GM18502 (cell line): ENCODE measurements around the gene SYNE2.

Experiments used
- ATAC-seq: cut with Tn5 transposase; IDR thresholded peaks from one replicate; pipeline ENCODE4 v1.9.1; 2021; ENCODE audit warnings: mild to moderate bottlenecking; ENCODE audit not compliant: unreplicated experiment, poor library complexity

The SYNE2 gene

DNA sequence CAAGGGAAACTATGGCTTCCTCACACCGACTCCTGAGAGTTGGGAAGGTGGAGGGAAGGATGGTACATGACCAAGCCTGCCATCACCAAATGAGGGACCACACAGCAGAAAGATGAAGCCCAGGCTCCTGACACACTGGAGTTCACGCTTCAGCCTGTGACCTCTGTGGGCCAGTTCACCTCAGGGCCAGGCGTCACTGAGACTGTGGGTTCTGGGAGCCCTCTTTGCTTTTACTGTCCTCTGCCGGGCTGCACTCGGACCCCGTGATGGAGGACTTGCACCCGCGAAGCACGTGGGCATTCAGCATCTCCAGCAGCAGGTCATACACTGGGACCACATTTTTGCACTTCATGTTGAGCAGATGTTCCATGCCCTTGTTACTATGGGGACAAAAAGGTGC is 380.1 kb downstream of the SYNE2 start:
- no peak for ATAC-seq

DNA sequence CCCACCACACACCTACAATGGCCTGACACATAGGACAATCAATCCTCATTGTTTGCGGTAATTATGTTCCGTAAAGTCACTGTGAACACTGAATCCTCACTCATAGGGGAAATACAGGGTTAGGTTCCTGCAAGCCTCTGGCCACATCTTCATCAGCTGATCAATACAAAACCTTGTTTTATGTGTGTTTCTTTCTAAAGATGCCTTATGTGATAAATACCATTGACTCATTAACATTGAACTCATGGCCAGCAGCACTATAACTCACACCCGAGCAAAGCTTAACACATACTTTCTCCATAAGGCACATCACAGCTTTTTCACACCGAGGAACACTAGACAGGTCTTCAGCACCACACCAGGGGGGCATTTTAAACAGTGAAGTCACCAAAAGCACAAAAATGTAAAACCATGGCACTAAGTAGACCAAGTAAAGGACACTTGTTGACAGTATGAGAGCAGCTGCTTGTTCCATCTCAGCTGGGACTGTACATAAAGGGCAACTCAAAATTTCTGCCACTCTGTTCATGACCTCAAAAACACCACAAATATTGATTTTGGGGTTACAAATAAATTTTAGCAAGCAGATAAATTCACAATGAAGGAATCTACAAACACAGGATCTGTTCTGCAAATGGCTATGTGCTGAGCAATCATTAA is 380.9 kb downstream of the SYNE2 start:
- no peak for ATAC-seq

DNA sequence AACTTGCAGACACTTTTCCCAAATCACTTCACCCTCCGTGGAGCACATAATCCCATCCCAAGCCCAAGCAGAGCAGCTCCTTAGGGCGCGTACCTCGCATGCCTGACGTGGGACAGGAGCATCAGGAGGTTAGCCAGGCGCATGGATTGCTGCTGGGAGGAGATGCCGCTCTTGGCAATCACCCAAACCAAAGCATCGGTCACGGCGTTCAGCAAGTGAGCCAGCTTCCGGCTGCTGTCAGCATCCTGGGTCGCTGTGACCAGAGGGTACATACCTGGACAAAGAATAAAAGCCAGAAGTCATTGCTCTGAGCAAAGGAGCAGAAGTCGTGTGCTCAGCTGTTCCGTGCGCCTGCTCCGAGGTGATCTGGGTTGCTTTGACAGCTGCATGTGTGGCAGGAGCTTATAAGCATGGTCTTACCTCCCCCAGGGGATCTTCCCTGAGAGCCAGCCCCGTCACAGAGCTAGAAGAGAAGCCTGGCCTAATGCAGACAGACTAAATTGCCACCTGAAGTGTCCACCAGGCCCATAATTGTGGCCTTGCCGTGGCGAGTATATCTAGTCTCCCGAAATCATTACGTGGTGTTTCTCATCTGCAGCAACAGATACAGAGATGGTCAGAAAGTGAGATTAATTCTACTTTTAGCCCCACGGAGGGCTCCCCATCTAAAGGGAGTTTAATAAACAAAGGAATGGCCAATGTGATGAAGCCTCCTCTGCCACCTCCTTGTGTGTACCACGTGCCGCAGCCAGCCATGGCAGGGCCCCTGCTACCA is 382.3 kb downstream of the SYNE2 start:
- ATAC-seq, result no peak

DNA sequence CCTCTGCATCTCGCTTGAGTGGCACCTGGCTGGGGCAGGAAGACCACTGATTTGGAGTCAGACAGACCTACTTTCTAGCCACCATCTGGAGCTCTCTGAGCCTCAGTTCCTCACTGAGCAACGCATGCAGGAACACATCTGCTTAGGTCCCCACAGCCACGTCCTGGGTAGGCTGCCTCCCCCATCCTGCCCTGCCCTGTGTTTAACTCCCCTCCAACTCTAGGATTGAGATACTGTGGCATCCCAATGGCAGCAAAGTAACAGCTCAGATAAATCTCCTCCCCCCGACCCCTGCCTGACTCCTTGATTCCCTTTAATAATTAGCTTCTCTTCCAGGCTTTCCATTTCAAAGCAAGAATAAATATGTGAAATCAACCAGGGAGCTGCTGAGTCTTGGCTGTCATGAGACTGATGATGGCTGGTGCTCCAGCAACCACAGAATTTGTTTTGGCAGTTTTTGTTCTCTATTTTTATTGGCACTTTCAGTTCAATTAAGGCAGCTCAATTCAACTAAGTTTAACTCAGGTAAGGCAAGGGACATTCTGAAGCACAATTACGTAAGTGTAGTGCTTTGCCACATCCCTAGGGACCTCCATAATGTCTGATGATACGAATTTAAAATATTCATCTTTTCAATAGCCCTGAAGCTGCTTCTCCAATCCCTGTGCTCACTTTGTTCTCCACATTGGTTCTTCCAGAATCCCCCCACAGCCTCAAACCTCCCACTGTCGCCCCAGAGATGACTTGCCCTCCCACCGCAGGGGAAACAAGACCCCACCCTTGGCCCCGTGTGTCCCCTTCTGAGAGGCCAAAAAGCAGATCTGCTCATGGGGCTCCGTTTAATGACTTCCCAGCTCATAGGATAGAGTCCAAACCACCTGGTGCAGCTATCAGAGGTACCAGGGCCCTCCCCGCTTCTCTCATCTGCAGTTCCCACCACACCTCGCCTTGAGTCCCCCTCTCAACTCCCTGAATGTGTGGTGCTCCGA is 383.1 kb downstream of the SYNE2 start:
- peak; percentile 74 for ATAC-seq

DNA sequence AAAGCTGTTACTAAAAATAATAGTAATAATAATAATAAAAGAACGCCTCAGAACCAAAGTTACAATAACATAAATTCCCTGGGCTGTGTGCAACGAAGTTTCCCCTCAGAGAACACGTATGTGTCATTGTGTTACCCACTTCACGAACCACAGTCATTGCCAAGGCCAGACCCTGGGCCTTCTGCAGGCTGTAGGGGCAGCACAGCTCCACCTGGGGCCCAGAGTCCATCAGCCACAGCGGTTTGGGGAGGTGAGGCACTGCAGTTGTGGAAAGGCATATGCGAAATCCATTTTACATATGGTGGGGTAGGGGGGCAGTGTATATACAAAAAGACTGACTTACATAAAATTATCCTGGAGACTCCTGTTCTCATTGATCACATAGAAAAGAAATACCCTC is 385.2 kb downstream of the SYNE2 start:
- no peak for ATAC-seq

DNA sequence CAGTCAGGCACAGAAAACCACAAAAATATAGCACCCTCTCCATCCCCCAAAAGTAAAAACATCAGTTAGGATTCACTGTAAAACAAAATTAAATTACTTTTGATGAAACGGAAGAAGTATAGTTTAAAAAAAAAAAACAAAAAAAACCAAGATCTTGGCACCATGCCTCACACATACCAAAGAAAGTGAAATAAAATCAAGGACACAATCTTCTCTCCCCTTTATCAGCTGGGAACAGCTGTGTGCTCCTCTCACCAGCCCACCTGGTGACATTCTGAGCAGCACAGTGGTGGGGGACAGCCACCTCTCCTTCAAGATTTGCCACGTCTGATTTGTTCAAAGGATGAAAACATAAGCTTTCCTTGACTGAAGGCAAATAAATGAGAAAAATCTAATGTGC is 385.8 kb downstream of the SYNE2 start:
- no peak for ATAC-seq

DNA sequence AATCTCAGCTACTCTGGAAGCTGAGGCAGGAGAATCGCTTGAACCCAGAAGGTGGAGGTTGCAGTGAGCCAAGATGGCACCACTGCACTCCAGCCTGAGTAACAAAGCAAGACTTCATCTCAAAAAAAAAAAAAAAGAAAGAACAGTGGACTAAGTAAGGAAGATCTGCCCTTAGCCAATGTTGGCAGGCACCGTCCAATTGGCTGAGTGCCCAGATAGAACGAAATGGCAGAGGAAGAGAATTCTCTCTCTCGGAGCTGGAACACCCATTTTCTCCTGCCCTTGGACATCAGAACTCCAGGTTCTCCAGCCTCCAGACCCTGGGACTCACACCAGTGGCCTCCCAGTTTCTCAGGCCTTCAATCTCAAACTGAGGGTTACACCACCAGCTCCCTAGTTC is 391.5 kb downstream of the SYNE2 start:
- no peak for ATAC-seq

DNA sequence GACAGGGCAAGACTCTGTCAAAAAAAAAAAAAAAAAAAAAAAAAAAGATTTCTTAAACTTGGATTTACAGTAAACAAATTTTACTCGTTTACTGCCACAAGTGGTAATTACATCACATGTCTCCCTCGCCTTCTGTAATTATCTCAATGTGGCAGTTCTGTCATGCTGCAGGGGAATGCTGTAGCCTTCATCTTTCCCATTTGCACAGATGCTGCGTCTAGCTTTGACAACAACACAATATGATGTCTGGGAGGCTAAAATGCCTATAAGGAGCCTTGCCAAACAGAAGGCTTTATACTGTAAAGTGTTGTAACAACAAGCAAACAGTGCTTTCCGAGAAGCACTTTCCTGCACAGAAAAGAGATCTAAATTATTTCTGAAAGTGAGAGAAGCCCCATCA is 392.7 kb downstream of the SYNE2 start:
- ATAC-seq, result no peak

DNA sequence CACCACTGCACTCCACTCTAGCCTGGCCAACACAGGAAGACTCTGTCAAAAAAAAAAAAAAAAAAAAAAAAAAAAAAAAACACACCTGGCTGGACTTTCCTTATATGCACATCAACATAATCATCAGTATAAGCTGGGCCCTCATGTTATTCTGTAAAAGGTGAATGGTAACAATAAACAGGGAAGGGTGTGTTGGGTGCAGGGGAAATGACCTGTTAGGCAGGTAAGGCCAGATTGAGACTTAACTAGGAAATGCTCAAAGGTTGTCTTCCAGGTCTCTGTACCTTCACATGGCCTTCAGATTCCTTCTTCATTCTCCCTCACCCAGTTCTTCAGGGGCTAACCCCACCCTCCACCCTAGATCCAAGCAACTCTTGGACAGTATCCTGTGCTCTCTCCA is 393.9 kb downstream of the SYNE2 start:
- no peak for ATAC-seq

DNA sequence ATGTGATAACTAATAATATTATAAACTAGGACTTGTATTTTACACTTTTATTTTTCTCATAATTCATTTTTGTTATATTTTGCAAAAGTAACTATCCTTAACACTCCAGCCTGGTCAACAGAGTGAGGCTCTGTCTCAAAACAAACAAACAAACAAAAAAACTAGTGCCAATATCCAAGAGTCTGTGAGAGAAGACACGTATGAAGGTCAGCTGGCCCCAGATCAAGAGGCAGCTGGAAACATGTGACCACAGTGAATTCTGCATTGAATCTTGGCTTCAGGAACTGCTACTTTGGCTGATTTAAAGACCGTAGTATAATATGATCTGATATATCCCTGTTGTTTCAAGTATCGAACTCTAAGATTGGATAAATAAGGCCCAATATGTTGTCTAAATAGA is 394.4 kb downstream of the SYNE2 start:
- ATAC-seq, result no peak

DNA sequence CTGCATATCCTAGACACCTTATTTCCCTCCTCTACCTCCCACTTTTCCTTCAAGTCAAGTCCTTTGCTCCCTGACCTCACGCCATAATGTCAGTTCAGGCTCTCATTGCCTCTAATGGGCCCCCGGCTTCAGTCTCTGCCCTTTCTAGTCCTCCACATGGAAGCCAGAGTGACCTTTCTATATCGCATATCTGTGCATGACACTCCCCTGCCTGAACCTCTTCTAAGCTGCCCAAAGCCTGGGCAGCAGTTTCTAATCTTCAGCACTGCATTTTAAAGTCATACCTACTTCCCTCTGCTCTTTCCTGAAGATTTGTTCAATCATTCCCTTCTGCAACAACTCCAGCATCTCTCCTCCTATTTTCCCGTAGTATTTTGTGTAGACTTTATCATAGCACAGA is 395.9 kb downstream of the SYNE2 start:
- ATAC-seq, result no peak

DNA sequence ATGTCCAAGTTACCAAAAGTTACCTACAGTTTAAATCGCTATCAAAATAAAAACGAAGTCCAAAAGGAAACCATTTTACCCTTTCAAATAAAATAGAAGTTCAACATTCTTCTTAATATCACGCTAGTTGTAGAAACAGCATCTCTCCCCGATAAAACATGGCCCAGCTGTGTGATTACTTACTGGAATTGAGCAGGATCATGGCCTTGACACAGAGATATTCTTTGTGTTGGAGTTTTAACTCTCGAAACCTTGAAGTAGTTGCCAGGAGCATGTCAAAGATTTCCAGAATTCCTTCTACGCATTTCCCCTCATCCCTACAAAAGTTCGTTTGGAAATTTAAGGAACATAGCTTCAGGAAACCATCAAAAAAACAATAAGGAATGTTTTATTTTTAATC is 396.6 kb downstream of the SYNE2 start:
- no peak for ATAC-seq

DNA sequence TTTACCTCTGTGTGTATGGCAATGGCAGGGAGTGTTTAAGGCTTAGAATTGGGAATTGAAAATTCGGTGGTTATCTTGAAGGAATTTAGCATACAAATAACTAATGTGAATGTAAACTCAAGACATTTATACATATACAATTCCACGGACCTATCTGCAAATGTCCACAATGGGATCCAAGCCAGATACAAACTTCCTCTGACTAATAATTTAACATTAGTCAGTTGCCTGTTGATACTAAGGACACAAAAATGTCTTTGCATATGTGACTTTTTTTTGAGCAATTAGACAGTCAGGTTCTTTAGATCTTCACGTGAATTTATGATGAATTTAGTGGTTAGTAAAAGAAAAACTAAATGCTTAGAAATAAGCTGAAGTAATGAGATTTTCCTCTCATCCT is 400.9 kb downstream of the SYNE2 start:
- no peak for ATAC-seq

DNA sequence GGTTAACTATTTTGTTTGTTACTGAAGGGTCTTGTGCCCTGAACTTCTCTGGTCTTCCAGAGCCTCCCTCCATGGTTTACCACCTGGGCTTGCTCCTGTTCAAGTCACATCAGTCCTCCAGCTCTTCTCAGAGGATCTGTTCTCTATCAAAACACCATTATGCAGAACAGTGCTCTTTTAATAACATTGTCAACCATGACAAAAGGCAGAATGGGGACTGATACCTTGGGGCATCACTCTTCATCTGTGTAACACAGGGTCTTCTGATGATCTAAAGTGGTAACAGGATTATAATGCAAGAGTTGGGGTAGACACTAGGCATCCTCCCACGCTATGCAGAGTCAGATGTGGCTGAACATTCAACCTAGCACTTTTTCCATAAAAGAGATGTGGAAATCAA is 403.0 kb downstream of the SYNE2 start:
- ATAC-seq, result no peak

DNA sequence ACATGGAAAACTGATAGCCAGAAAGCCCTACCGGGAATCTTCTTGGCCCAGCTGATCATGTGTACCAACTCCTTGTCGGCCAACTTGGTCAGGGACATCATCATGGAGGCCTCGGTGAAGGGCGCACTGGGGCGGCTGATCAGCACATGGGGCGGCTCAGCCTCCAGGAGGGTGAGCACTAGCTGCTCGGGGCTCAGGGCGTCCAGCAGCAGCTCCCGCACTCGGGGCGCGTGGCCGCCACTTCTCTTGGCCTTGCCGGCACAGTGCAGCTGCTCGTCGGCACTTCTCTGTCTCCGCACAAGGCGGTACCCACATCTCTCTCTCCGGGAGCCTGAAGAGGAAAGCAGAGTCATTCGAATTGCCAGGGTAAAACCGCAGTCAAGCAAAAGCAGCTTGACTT is 407.6 kb downstream of the SYNE2 start:
- no peak for ATAC-seq

DNA sequence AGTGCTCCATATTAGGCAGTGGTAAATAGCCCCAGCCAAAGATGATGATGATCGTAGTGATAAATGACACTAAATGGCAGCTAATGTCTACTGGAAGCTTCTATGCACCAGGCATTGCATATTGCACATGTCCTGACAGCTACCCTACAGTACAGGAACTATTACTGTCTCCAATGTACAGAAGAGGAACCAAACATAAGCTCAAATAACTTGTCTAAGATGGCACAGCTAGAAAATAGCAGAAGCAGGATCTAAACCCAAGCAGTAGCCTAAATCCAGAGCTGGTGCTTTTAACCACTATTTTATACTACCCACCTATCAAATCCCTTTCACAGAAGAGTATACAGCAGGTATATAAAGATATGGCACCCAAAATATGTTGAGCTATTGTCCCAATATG is 412.4 kb downstream of the SYNE2 start:
- ATAC-seq, result no peak

DNA sequence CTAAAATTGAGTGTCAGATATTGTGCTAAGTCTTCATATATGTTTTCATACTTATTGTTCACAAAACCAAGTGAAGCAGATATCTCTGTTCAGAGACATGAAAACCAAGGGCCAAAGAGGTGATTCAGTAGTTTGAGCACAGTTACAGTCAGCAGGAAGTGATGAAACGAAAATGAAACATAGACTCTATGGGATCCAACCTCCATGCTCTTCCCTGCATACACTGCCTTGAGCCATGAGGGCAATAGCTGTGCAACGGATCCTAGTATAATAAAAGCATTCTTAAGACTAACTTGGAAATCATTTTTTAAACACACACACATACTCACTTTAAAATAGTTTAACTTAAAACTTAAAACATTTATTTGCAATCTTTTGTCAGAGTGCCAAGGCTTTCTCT is 413.4 kb downstream of the SYNE2 start:
- no peak for ATAC-seq

DNA sequence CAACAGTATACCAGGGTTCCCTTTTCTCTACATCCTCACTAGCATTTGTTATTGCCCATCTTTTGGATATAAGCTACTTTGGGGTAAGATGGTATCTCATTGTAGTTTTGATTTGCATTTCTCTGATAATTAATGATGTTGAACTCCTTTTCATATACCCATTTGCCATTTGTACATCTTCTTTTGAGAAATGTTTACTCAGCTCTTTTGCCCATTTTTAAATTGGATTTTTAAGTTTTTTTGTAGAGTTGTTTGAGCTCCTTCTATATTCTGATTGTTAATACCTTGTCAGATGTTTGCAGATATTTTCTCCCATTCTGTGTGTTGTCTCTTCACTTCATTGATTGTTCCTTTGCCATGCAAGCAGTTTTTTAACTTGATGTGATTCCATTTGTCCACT is 419.2 kb downstream of the SYNE2 start:
- ATAC-seq, result no peak
